ENCODE measurements around the gene PCGF1.

The PCGF1 gene

GRCh38 chr2:74548900-74549826, 41.7 kb upstream of the PCGF1 start:
- FAIRE-seq (no peak), DNase-seq (ENCODE audit: insufficient read length, low spot score) (peak; percentile 75)
- TF ChIP-seq POLR2A (IDR thresholded peaks at IDR 0.05; ENCODE audit: low read depth, low read length), result peak; percentile 54

- peak; percentile 63 for DNase-seq (ENCODE audit: insufficient read length, low spot score)
- TF ChIP-seq POLR2A (IDR thresholded peaks at IDR 0.05; ENCODE audit: low read depth, low read length), result no peak
- FAIRE-seq, result no peak
Observed at GRCh38 chr2:74548285-74548899, 40.9 kb upstream of the PCGF1 start.

DNA sequence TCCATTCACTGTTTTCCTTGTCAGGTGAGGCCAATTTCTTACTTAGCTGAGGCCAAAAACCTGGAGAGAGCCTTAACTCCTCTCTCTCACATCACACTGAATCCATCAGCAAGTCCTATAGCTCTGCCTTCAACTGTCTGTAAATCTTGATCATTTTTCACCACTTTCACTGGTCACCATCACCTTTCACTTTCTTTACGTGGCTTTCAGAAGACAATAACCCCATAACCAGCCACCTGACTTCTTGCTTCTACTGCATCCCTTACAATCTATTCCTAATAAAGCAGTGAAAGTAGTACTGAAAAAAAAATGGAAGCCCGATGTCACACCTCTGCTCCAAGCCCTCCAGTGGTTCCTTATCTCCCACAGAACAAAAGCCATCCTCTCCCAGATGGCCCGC, 38.5 kb upstream of the PCGF1 start:
- TF ChIP-seq POLR2A (IDR thresholded peaks at IDR 0.05; ENCODE audit: low read depth, low read length), result no peak
- no peak for DNase-seq (ENCODE audit: insufficient read length, low spot score)
- FAIRE-seq, result no peak

DNA sequence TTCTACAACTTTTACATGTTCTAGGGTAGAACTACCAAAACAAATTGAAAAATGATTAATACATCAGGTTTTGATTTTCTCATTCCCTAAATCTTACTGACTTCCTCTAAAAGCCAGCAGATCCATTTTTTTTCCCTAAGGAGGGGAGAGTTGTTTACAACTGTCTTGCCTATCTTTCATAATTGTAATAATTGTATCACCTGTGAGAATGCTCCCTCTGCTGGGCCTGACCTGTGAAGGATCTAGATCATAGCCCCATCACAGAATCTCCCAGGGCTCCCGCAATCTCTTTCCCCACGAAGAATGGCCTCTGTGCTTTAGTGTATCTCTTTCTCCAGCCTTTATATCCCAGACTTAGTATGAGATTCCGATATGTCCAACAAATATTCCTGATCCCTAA, 37.1 kb upstream of the PCGF1 start:
- TF ChIP-seq POLR2A (IDR thresholded peaks at IDR 0.05; ENCODE audit: low read depth, low read length), result no peak
- FAIRE-seq (no peak), DNase-seq (ENCODE audit: insufficient read length, low spot score) (no peak)

DNA sequence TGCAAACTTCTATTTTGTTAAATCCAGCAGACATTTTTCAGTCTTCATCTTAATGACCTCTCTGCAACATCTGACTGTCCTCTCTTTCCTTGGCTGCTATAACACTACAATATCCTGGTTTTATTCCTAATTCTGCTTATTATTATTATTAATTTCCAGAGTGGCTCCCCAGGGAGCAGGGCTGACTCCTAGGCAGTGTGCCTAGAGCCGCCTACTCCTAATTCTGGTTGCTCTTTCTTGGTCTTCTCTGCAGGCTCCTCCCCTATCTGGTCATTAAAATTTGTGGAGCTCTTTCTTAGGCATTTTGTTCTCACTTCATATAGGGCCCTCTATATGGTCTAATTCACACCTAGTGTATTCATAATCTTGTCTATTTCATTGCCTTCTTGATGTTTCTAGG, 35.5 kb upstream of the PCGF1 start:
- DNase-seq (ENCODE audit: insufficient read length, low spot score) (no peak), FAIRE-seq (no peak)
- TF ChIP-seq POLR2A (IDR thresholded peaks at IDR 0.05; ENCODE audit: low read depth, low read length), result no peak

DNA sequence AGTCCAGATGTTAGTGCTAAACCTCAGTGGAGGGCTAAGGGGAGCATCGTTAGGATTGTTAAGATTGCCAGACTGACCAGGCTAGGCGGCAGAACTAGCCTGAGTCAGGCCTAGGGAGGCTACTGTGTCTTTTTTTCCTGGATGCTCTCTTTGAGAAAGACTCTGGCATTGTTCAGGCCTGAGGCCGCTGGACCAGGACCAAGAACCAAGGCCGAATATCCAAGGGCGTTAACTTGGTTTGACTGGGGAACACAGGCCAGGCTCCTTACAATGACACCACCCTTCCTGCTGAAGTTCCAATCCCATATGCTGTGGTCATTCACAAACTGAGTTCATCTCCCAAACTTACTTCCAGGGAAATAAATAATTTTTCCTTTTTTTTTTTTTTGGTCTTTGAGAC, 32.8 kb upstream of the PCGF1 start:
- no peak for FAIRE-seq
- DNase-seq (ENCODE audit: insufficient read length, low spot score), result no peak

DNA sequence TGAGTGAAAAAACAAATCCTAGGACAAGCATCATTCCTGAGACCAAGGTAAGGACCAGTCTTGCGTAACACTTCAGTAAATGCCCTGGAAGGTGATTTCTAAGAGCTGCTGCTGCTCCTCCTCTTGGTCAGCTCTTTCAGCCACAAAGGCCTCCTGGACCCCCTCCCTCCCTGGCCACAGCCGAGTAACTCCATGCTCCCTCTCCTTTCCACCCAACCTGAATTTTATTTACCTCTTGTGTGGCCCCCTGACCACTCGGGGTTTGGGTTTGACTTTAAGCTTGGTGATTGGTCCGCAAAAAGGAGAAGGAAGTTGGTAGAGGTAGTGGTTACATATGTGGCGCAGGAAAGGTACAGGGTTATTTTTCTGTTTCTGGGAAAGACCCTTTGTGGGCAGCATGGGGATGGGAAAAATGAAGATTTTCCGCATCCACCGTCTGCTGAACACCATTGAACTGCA, 31.4 kb upstream of the PCGF1 start:
- no peak for TF ChIP-seq POLR2A (IDR thresholded peaks at IDR 0.05; ENCODE audit: low read depth, low read length)
- FAIRE-seq (no peak), DNase-seq (ENCODE audit: insufficient read length, low spot score) (no peak)

More for the DNA sequence above, 32.8 kb upstream of the PCGF1 start:
- no peak for TF ChIP-seq POLR2A (IDR thresholded peaks at IDR 0.05; ENCODE audit: low read depth, low read length)

DNA sequence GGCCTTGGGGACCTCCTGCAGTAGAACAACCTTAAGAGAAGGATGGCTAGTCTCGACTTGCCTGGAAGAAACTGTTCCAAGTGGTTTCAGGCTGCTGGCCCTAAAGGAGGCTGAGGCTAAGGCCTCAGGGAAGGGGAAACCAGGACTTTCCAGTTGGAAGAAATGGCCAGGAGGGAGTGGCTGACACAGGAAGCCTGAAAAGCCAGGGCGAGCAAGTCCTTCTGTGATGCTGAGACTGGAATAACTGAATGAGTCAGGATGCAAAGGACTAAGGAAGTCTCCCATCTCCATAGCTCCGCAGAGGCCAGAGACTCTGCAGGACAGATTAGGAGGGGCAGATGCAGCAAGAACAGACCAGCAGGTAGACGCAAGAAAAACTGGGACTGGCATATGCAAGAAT, 29.6 kb upstream of the PCGF1 start:
- TF ChIP-seq POLR2A (IDR thresholded peaks at IDR 0.05; ENCODE audit: low read depth, low read length), result no peak
- no peak for DNase-seq (ENCODE audit: insufficient read length, low spot score)
- no peak for FAIRE-seq

GRCh38 chr2:74536166-74536950, 28.9 kb upstream of the PCGF1 start:
- no peak for TF ChIP-seq POLR2A (IDR thresholded peaks at IDR 0.05; ENCODE audit: low read depth, low read length)
- FAIRE-seq (no peak), DNase-seq (ENCODE audit: insufficient read length, low spot score) (no peak)

DNA sequence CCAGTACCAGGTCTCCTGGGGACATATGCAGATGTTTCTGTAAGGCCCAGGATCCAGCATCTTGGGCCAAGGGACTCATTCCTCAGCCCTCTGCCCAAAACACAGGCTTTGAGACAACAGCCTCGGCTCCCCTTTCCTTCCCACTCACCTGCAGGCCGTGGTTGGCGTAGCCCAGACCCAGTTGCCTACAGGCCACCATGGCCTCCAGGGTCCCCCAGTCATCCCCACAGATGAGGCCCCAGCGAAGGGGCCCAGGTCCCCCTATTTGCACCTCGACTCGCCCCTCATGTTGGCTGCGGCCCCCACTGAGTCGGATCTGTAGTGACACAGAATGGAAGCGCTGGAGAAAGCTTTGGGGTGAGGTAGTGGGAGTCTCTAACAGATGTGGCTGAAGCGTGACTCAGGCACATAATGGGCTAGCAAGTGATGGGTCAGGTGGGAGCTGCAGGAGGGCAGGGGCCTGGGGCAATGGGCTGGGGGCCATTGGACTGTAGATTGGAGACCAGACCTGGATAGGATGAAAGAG, 28.0 kb upstream of the PCGF1 start:
- no peak for TF ChIP-seq POLR2A (IDR thresholded peaks at IDR 0.05; ENCODE audit: low read depth, low read length)
- no peak for FAIRE-seq
- no peak for DNase-seq (ENCODE audit: insufficient read length, low spot score)

DNA sequence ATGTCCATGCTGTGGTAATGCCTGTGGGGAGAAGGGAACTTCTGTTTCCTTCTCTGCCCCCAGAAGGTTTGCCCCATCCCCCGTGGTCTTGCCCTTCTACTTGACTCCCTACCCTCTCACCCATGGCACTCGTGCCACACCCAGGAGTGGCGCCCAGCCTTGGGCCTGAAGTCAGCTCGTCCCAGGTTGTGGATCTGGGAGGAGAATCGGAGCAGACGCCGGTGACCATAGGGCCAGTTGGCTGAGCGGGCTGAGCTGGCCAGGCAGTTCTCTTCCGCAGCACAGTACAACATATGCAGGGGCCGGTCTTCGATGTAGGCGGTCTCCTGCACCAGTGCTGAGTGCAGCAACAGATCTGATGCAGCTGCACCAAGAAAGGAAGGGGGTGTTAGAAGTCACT, 26.9 kb upstream of the PCGF1 start:
- TF ChIP-seq POLR2A (IDR thresholded peaks at IDR 0.05; ENCODE audit: low read depth, low read length), result 0 out of 2 replicates have a peak, but pooled peaks have one; percentile 2
- no peak for FAIRE-seq

DNA sequence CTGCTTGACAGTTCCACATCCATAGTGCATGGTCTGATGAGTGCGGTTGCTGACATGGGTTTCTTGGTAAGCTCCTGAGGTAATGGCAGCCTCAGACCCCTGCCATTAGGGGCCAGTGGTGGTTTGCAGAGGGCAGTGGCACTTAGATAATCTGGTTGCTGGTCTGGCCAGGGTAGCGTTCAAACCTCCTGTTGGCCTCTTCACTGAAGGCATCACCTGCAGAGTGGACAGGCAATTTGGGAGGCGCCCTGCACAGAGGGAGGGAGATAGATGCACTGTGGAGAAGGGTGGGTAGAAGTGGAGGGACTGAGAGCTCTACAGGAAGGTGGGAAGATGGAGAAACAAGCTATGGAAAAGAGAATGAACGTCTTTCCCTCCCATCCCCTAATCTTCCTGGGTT, 26.0 kb upstream of the PCGF1 start:
- DNase-seq (ENCODE audit: insufficient read length, low spot score) (no peak), FAIRE-seq (no peak)
- TF ChIP-seq POLR2A (IDR thresholded peaks at IDR 0.05; ENCODE audit: low read depth, low read length), result no peak

More for the DNA sequence above, 26.9 kb upstream of the PCGF1 start:
- DNase-seq (ENCODE audit: insufficient read length, low spot score), result no peak

- FAIRE-seq (no peak), DNase-seq (ENCODE audit: insufficient read length, low spot score) (no peak)
- no peak for TF ChIP-seq POLR2A (IDR thresholded peaks at IDR 0.05; ENCODE audit: low read depth, low read length)
Observed at GRCh38 chr2:74532222-74532621, 24.7 kb upstream of the PCGF1 start.

DNA sequence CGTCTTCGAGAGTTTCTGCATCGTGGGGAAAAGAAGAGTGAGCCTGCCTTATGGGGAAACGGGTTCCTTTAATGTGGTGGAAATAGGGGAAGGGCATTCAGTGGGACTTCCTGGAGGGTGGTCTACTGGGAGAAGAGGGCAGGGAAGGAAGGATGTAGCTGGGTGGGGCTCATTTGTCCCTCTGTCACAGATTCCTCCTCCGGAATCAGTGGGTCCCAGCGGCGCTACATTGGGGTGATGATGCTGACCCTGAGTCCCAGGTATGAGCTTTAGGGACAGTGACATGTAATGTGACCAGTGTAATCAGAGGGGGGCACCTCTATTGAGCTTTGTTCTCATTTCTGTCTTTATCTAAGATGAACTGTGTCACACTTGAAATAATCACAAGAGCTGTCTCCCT, 24.2 kb upstream of the PCGF1 start:
- no peak for TF ChIP-seq POLR2A (IDR thresholded peaks at IDR 0.05; ENCODE audit: low read depth, low read length)
- FAIRE-seq (no peak), DNase-seq (ENCODE audit: insufficient read length, low spot score) (no peak)

Data from H54 (cell line).